ENCODE data around the gene KIAA0232.

- no peak for TF ChIP-seq CTCF (IDR thresholded peaks at IDR 0.05)
- no peak for TF ChIP-seq POLR2A (IDR thresholded peaks at IDR 0.05)
- TF ChIP-seq EP300 (IDR thresholded peaks at IDR 0.05), result no peak
- TF ChIP-seq POLR2AphosphoS5 (IDR thresholded peaks at IDR 0.05), result no peak
Measured at GRCh38 chr4:6776920-6777635, 5.4 kb upstream of the KIAA0232 start.

Measured in gastroesophageal sphincter (tissue), 3 donors.